Measurements from ENCODE around the gene C5orf52.
"Not testable (repeated sequence)": the region's sequence is repeated elsewhere in the genome, so short reads cannot be mapped to it uniquely, and the experiment has no call there.

The C5orf52 gene

GRCh38 chr5:157722895-157723294 lies 51.6 kb downstream of the C5orf52 start:
- H3K4me3 ChIP-seq (ENCODE audit: low read depth, low read length); H3K36me3 ChIP-seq (ENCODE audit: control insufficient read depth in 2 of 2, insufficient read depth in 1 of 2, low read length in 2 of 2); POLR2A ChIA-PET; H3K4me1 ChIP-seq (ENCODE audit: control insufficient read depth, insufficient read depth, low read length); CTCF ChIA-PET; H3K27ac ChIP-seq (ENCODE audit: extremely low read depth, low read depth, low read length); H3K9me3 ChIP-seq (ENCODE audit: control insufficient read depth, insufficient read depth, low read depth, low read length): not testable (repeated sequence)

- CTCF ChIA-PET: interaction anchor here (0.9 kb wide), 1 partner anchor 250 kb away, joined by 4 read pairs; no protein-coding TSS in a partner anchor
- not testable (repeated sequence) for H3K4me1 ChIP-seq (ENCODE audit: control insufficient read depth, insufficient read depth, low read length)
- peak; percentile 93 for TF ChIP-seq ZNF146 (tag by site-specific recombination; IDR thresholded peaks at IDR 0.05)
These were observed 55.3 kb downstream of the C5orf52 start for GRCh38 chr5:157726607-157727006.

GRCh38 chr5:157727858-157728257 lies 56.5 kb downstream of the C5orf52 start:
- H3K36me3 ChIP-seq (ENCODE audit: control insufficient read depth in 2 of 2, insufficient read depth in 1 of 2, low read length in 2 of 2); POLR2A ChIA-PET; H3K4me3 ChIP-seq (ENCODE audit: low read depth, low read length); H3K4me1 ChIP-seq (ENCODE audit: control insufficient read depth, insufficient read depth, low read length); H3K9me3 ChIP-seq (ENCODE audit: control insufficient read depth, insufficient read depth, low read depth, low read length); H3K27ac ChIP-seq (ENCODE audit: extremely low read depth, low read depth, low read length): not testable (repeated sequence)
- CTCF ChIA-PET: interaction anchor here (0.8 to 0.9 kb wide), 2 partner anchors 9 to 404 kb away, joined by 3 read pairs; no protein-coding TSS in a partner anchor

More at GRCh38 chr5:157726607-157727006, 55.3 kb downstream of the C5orf52 start:
- H3K36me3 ChIP-seq (ENCODE audit: control insufficient read depth in 2 of 2, insufficient read depth in 1 of 2, low read length in 2 of 2); POLR2A ChIA-PET; H3K27ac ChIP-seq (ENCODE audit: extremely low read depth, low read depth, low read length); H3K4me3 ChIP-seq (ENCODE audit: low read depth, low read length); H3K9me3 ChIP-seq (ENCODE audit: control insufficient read depth, insufficient read depth, low read depth, low read length): not testable (repeated sequence)

All from HEK293 (cell line).